Bronchial epithelial cell (primary cell): Measurements from ENCODE around the gene WRAP73. TPM values are rescaled to one million over a fixed set of nuclear protein-coding genes. Genes with fewer than 3 reads are reported as not detected.
"Not testable (repeated sequence)": the region's sequence is repeated elsewhere in the genome, so short reads cannot be mapped to it uniquely, and the experiment has no call there.

Source experiments
- DNase-seq: peaks from one replicate; pipeline ENCODE4 v3.0.0-alpha.2; 2010; ENCODE audit warnings: low read depth
- FAIRE-seq: peaks from 2 replicates; lab custom pipeline; 2011; peaks lifted over from hg19 to GRCh38; lab: Jason Lieb, UNC
- H3K27me3 ChIP-seq: 2 replicates; pipeline ENCODE4 v1.5.1; 2011; ENCODE audit warnings: low read length; ENCODE audit not compliant: control insufficient read depth, insufficient read depth
- H3K36me3 ChIP-seq: 2 replicates; pipeline ENCODE4 v1.5.1; 2011; ENCODE audit warnings: low read length; ENCODE audit not compliant: control insufficient read depth, insufficient read depth
- H3K4me3 ChIP-seq: 2 replicates; pipeline ENCODE4 v1.5.1; 2011; ENCODE audit warnings: mild to moderate bottlenecking, low read depth, low read length, control low read depth
- total RNA-seq: library from RNA; depleted of rRNA; stranded (reverse); fragments of >200 nt; gene quantifications from 2 replicates; pipeline ENCODE4 v1.2.1, GENCODE V29; 2014
- TF ChIP-seq, protein P1 (sequence below): IDR thresholded peaks from 2 replicates; pipeline ENCODE4 v1.5.1; 2011; ENCODE audit warnings: mild to moderate bottlenecking, moderate library complexity, low read length, control low read depth, inconsistent platforms; ENCODE audit not compliant: insufficient read depth, severe bottlenecking

WRAP73 gene
- total RNA-seq, 1 donor from 2014 or later, result 21.3 TPM

GRCh38 chr1:3621151-3621671 lies 28.7 kb downstream of the WRAP73 start:
- H3K27me3 ChIP-seq, H3K4me3 ChIP-seq, FAIRE-seq, H3K36me3 ChIP-seq: not testable (repeated sequence)
- peak; percentile 8 for DNase-seq
- TF ChIP-seq, protein P1, sequence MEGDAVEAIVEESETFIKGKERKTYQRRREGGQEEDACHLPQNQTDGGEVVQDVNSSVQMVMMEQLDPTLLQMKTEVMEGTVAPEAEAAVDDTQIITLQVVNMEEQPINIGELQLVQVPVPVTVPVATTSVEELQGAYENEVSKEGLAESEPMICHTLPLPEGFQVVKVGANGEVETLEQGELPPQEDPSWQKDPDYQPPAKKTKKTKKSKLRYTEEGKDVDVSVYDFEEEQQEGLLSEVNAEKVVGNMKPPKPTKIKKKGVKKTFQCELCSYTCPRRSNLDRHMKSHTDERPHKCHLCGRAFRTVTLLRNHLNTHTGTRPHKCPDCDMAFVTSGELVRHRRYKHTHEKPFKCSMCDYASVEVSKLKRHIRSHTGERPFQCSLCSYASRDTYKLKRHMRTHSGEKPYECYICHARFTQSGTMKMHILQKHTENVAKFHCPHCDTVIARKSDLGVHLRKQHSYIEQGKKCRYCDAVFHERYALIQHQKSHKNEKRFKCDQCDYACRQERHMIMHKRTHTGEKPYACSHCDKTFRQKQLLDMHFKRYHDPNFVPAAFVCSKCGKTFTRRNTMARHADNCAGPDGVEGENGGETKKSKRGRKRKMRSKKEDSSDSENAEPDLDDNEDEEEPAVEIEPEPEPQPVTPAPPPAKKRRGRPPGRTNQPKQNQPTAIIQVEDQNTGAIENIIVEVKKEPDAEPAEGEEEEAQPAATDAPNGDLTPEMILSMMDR, result peak; percentile 52

DNA sequence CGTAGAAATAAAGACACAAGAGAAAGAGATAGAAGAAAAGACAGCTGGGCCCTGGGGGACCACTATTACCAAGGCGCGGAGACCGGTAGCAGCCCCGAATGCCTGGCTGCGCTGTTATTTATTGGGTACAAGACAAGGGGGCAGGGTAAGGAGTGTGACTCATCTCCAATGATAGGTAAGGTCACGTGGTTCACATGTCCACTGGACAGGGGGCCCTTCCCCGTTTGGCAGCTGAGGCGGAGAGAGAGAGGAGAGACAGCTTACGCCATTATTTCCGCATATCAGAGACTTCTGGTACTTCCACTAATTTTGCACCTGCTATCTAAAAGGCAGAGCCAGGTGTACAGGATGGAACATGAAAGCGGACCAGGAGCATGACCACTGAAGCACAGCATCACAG lies 29.2 kb downstream of the WRAP73 start:
- Histone ChIP-seq H3K27me3 (no peaks in the 10 kb centered on the region), H3K4me3 (no peak overlapping the region), H3K36me3 (no peaks in the 10 kb centered on the region)
- DNase-seq (no peak), FAIRE-seq (no peak)
- TF ChIP-seq, protein P1, result no peak

- FAIRE-seq (peak; percentile 7), DNase-seq (peak; percentile 59)
Observed at GRCh38 chr1:3618881-3619671, 30.8 kb downstream of the WRAP73 start.

DNA sequence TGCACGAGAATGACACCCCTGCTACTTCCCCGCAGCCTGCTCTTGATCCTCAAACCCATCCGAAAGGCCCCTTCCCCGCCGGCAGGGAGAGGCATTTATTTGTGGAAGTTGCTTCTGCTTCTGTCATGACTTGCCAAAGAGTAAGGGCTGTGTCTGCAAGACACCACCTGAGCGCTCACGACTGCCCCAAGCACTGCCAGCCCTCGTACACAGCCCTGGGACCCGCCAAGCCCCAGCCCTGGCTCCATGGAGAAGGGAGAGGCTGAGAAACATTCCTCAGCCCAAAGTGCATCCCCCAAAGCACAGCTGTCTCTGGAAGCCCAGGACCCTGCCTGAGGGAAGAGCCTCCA lies 31.4 kb downstream of the WRAP73 start:
- no peak for FAIRE-seq
- Histone ChIP-seq H3K36me3 (no peaks in the 10 kb centered on the region), H3K4me3 (no peak overlapping the region), H3K27me3 (peaks cover 6% of the 10 kb centered on the region)
- TF ChIP-seq, protein P1, result no peak
- no peak for DNase-seq

More at GRCh38 chr1:3618881-3619671, 30.8 kb downstream of the WRAP73 start:
- Histone ChIP-seq H3K4me3 (no peak overlapping the region), H3K36me3 (no peaks in the 10 kb centered on the region), H3K27me3 (peaks cover 5% of the 10 kb centered on the region)
- TF ChIP-seq, protein P1, result peak; percentile 81

DNA sequence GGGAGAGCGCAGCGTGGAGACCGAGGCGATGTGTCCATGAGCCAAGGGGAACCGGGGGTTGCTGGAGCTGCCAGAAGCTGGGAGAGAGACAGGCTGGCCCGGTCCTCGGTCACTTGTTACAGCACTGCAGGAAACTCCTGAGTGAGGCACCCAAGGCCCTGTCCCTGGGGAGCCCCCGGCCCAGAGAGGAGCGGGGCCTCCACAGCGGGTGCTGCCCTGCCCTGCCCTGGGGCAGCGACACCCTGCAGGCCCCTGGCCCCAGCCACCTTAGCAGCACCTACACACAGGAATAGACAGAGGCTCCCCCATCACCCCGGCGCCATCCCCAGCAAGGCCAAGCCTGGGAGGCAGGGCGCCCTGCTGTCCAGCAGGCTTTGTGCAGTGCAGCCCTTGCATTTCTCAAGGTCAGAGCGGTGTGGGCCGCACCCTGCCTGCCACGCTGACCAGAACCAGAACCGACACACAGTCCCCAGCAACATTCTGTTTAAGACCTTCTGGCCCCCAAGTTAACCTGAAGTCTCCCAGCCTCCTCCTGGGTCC lies 32.0 kb downstream of the WRAP73 start:
- TF ChIP-seq, protein P1, result no peak
- FAIRE-seq, result no peak
- Histone ChIP-seq H3K27me3 (peaks cover 7% of the 10 kb centered on the region), H3K4me3 (no peak overlapping the region), H3K36me3 (no peaks in the 10 kb centered on the region)
- DNase-seq, result no peak
